ENCODE results near the gene ZCCHC7.
"Not testable (repeated sequence)": the region's sequence is repeated elsewhere in the genome, so short reads cannot be mapped to it uniquely, and the experiment has no call there.

ZCCHC7 gene

DNA sequence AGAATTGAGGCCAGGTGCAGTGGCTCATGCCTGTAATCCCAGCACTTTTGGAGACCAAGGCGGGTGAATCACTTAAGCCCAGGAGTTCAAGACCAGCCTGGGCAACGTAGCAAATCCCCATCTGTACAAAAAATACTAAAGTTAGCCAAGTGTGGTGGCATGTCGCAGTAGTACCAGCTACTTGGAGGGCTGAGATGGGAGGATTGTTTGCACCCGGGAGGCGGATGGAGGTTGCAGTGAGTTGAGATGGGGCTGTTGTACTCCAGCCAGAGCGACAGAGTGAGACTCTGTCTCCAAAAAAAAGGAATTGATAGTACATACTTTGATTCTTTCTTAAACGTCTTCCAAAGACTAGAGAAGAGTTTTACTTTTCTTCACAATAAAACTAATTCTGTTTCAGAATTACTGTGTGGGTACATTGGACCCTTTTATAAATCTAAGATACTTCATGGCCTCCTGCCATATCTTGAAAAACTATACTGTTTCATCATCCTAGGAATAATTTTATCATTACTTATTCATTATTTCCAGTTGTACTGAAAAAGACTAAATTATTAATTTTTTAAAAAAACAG lies 170.1 kb downstream of the ZCCHC7 start:
- Histone ChIP-seq H3K4me3 (ENCODE audit: low read length) (peak overlapping the region; percentile 58), H3F3A (ENCODE audit: control insufficient read depth, insufficient read depth) (peaks cover 69% of the 10 kb centered on the region), H3K79me2 (ENCODE audit: control insufficient read depth, low read length) (peaks cover 78% of the 10 kb centered on the region), H3K9me2 (replicated peaks; ENCODE audit: control insufficient read depth, low read length) (no peaks in the 10 kb centered on the region), H3K27ac (ENCODE audit: low read depth, low read length) (peak overlapping the region; percentile 99), H3K9me3 (ENCODE audit: control insufficient read depth, insufficient read depth, low read length) (no peaks in the 10 kb centered on the region), H4K20me1 (ENCODE audit: control insufficient read depth, insufficient read depth, low read depth, low read length) (no peaks in the 10 kb centered on the region), H3K4me1 (ENCODE audit: control insufficient read depth, low read length) (peaks cover 96% of the 10 kb centered on the region), H3K4me2 (ENCODE audit: low read length) (peak overlapping the region; percentile 83), H3K27me3 (ENCODE audit: control insufficient read depth, low read length) (no peaks in the 10 kb centered on the region), H3K36me3 (ENCODE audit: control insufficient read depth, low read length) (peaks cover 39% of the 10 kb centered on the region)
- no peak for TF ChIP-seq EZH2phosphoT487 (IDR thresholded peaks at IDR 0.05; ENCODE audit: borderline replicate concordance, low read length)
- TF ChIP-seq, protein P1, sequence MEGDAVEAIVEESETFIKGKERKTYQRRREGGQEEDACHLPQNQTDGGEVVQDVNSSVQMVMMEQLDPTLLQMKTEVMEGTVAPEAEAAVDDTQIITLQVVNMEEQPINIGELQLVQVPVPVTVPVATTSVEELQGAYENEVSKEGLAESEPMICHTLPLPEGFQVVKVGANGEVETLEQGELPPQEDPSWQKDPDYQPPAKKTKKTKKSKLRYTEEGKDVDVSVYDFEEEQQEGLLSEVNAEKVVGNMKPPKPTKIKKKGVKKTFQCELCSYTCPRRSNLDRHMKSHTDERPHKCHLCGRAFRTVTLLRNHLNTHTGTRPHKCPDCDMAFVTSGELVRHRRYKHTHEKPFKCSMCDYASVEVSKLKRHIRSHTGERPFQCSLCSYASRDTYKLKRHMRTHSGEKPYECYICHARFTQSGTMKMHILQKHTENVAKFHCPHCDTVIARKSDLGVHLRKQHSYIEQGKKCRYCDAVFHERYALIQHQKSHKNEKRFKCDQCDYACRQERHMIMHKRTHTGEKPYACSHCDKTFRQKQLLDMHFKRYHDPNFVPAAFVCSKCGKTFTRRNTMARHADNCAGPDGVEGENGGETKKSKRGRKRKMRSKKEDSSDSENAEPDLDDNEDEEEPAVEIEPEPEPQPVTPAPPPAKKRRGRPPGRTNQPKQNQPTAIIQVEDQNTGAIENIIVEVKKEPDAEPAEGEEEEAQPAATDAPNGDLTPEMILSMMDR (IDR thresholded peaks at IDR 0.05; ENCODE audit: low read depth, low read length, poor library complexity, severe bottlenecking), result no peak

DNA sequence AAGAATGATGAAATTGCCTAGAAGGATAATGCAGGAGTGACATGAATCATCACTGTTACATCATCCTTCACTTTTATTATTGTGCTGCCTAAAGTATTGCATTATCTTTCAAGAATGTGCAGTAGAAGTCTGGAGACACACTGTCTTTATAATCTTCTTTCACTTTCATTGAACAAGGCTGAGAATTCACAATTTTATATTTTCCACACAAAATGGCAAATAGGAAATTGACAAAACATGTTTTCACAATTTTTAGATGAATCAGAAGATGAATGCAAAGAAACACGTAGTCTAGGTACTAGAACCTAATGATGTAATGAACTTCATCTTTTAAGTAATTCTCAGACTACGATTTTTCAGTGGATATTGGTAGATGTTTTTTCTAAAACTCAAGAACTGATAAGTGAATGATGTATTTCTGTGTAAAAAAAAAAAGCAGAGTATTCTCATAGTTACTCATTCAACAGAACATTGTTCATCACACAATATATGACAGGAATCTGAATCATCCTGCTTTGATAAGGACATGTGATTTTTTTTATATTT lies 170.6 kb downstream of the ZCCHC7 start:
- Histone ChIP-seq H3K9me3 (ENCODE audit: control insufficient read depth, insufficient read depth, low read length) (no peaks in the 10 kb centered on the region), H3K4me3 (ENCODE audit: low read length) (peak overlapping the region; percentile 58), H3K9me2 (replicated peaks; ENCODE audit: control insufficient read depth, low read length) (no peaks in the 10 kb centered on the region), H3K36me3 (ENCODE audit: control insufficient read depth, low read length) (peaks cover 37% of the 10 kb centered on the region), H3K4me1 (ENCODE audit: control insufficient read depth, low read length) (peaks cover 96% of the 10 kb centered on the region), H3K4me2 (ENCODE audit: low read length) (peak overlapping the region; percentile 83), H4K20me1 (ENCODE audit: control insufficient read depth, insufficient read depth, low read depth, low read length) (no peaks in the 10 kb centered on the region), H3K27me3 (ENCODE audit: control insufficient read depth, low read length) (no peaks in the 10 kb centered on the region), H3K79me2 (ENCODE audit: control insufficient read depth, low read length) (peaks cover 78% of the 10 kb centered on the region), H3K27ac (ENCODE audit: low read depth, low read length) (peak overlapping the region; percentile 99), H3F3A (ENCODE audit: control insufficient read depth, insufficient read depth) (peaks cover 66% of the 10 kb centered on the region)
- TF ChIP-seq EZH2phosphoT487 (IDR thresholded peaks at IDR 0.05; ENCODE audit: borderline replicate concordance, low read length), result no peak

DNA sequence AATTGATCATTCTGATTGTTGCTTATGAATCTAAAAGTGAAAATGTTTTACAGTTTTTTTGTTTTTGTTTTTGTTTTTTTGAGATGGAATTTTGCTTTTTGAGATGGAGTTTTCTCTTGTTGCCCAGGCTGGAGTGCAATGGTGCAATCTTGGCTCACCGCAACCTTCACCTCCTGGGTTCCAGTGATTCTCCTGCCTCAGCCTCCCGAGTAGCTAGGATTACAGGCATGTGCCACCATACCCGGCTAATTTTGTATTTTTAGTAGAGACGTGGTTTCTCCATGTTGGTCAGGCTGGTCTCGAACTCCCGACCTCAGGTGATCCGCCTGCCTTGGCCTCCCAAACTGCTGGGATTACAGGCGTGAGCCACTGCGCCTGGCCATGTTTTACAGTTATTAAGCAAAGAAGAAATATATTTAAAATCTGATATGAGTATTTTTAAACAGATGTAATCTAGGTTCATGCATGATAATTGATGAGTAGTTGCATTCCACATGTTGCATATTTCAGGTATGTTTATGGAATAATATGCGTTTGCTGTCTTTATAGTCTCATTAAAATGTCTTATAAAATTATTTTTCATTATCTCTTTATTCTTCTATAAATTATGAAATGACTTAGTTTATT lies 171.4 kb downstream of the ZCCHC7 start:
- Histone ChIP-seq H3K27ac (ENCODE audit: low read depth, low read length) (peak overlapping the region; percentile 99), H3K4me1 (ENCODE audit: control insufficient read depth, low read length) (peaks cover 98% of the 10 kb centered on the region), H3F3A (ENCODE audit: control insufficient read depth, insufficient read depth) (peaks cover 61% of the 10 kb centered on the region), H3K79me2 (ENCODE audit: control insufficient read depth, low read length) (peaks cover 80% of the 10 kb centered on the region), H3K4me2 (ENCODE audit: low read length) (peak overlapping the region; percentile 83), H3K36me3 (ENCODE audit: control insufficient read depth, low read length) (peaks cover 44% of the 10 kb centered on the region)
- not testable (repeated sequence) for H3K9me2 ChIP-seq (replicated peaks; ENCODE audit: control insufficient read depth, low read length); H4K20me1 ChIP-seq (ENCODE audit: control insufficient read depth, insufficient read depth, low read depth, low read length); H3K27me3 ChIP-seq (ENCODE audit: control insufficient read depth, low read length); H3K4me3 ChIP-seq (ENCODE audit: low read length); H3K9me3 ChIP-seq (ENCODE audit: control insufficient read depth, insufficient read depth, low read length)

DNA sequence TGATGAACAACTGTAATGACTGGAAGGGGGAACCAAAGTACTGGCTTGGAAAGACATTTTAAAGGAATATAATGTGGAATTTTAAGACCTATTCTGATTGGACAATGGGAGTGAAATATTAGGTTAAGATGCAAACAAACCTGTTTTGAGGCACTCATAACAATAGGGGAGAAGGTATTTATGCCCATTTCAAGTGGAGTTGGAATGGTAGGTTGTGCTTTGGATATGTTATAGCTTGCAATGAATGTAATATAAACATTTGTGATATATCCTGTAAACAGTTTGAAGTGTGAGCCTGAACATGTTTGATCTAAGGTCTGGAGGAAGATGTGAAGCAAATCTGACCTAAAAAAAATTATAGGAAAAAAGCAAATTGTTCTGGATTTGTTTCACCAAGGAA lies 172.5 kb downstream of the ZCCHC7 start:
- peak overlapping the region; percentile 45 for H3K4me3 ChIP-seq (ENCODE audit: low read length)
- H3K9me3 ChIP-seq (ENCODE audit: control insufficient read depth, insufficient read depth, low read length), result no peaks in the 10 kb centered on the region
- no peaks in the 10 kb centered on the region for H3K27me3 ChIP-seq (ENCODE audit: control insufficient read depth, low read length)
- H3K4me1 ChIP-seq (ENCODE audit: control insufficient read depth, low read length), result peaks cover 99% of the 10 kb centered on the region
- TF ChIP-seq EZH2phosphoT487 (IDR thresholded peaks at IDR 0.05; ENCODE audit: borderline replicate concordance, low read length), result no peak
- TF ChIP-seq, protein P1 (IDR thresholded peaks at IDR 0.05; ENCODE audit: low read depth, low read length, poor library complexity, severe bottlenecking), result no peak
- H3K4me2 ChIP-seq (ENCODE audit: low read length), result peak overlapping the region; percentile 83
- H3K9me2 ChIP-seq (replicated peaks; ENCODE audit: control insufficient read depth, low read length), result no peaks in the 10 kb centered on the region
- peaks cover 64% of the 10 kb centered on the region for H3F3A ChIP-seq (ENCODE audit: control insufficient read depth, insufficient read depth)
- H3K27ac ChIP-seq (ENCODE audit: low read depth, low read length), result peak overlapping the region; percentile 99
- peaks cover 81% of the 10 kb centered on the region for H3K79me2 ChIP-seq (ENCODE audit: control insufficient read depth, low read length)
- no peaks in the 10 kb centered on the region for H4K20me1 ChIP-seq (ENCODE audit: control insufficient read depth, insufficient read depth, low read depth, low read length)
- H3K36me3 ChIP-seq (ENCODE audit: control insufficient read depth, low read length), result peaks cover 37% of the 10 kb centered on the region
